WERI-Rb-1 (cell line): Measurements from ENCODE around the gene SYNDIG1L.

Source experiments
- DNase-seq: peaks from one replicate; pipeline ENCODE4 v3.0.0-alpha.2; 2020
- H3K27ac ChIP-seq: fragments of 250-450 bp; sonication (Bioruptor Pico); 2 replicates; pipeline ENCODE4 v1.5.1; 2020; ENCODE audit warnings: mild to moderate bottlenecking, moderate library complexity
- H3K27me3 ChIP-seq: fragments of 250-450 bp; sonication (Bioruptor Pico); 2 replicates; pipeline ENCODE4 v1.5.1; 2021; ENCODE audit warnings: mild to moderate bottlenecking, low read depth, moderate library complexity; ENCODE audit not compliant: insufficient read depth, severe bottlenecking
- H3K36me3 ChIP-seq: fragments of 250-450 bp; sonication (Bioruptor Pico); 2 replicates; pipeline ENCODE4 v1.5.1; 2020; ENCODE audit warnings: mild to moderate bottlenecking, moderate library complexity
- H3K4me3 ChIP-seq: 2 replicates; pipeline ENCODE4 v1.5.1; 2011; ENCODE audit warnings: low read depth, mild to moderate bottlenecking, control low read depth, low read length
- H3K9me3 ChIP-seq: fragments of 250-450 bp; sonication (Bioruptor Pico); 2 replicates; pipeline ENCODE4 v1.5.1; 2021; ENCODE audit warnings: mild to moderate bottlenecking, moderate library complexity; ENCODE audit not compliant: severe bottlenecking
- TF ChIP-seq, protein P1 (sequence below): IDR thresholded peaks from 2 replicates; pipeline ENCODE4 v1.5.1; 2011; ENCODE audit warnings: low read depth, mild to moderate bottlenecking, control low read depth, inconsistent platforms, low read length

SYNDIG1L gene

DNA sequence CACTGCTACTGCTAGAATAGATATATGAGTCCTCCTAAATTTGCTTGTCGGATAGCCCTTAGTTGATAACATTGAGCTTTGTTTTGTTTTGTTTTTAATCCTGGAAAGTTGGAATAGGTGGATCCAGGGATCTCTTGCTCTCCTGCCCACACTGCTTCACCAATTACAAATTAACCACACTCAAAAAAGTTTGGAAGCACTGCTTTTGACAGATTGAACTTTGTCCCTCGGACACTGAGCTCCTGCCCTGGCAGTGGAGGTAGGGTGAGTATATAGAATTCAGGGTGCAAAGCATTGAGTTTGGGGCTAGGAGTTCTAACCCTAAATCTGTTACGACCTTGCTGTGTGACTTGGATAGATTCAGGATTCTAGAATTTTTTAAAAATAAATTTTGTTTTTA lies 15.1 kb upstream of the SYNDIG1L start:
- TF ChIP-seq, protein P1, sequence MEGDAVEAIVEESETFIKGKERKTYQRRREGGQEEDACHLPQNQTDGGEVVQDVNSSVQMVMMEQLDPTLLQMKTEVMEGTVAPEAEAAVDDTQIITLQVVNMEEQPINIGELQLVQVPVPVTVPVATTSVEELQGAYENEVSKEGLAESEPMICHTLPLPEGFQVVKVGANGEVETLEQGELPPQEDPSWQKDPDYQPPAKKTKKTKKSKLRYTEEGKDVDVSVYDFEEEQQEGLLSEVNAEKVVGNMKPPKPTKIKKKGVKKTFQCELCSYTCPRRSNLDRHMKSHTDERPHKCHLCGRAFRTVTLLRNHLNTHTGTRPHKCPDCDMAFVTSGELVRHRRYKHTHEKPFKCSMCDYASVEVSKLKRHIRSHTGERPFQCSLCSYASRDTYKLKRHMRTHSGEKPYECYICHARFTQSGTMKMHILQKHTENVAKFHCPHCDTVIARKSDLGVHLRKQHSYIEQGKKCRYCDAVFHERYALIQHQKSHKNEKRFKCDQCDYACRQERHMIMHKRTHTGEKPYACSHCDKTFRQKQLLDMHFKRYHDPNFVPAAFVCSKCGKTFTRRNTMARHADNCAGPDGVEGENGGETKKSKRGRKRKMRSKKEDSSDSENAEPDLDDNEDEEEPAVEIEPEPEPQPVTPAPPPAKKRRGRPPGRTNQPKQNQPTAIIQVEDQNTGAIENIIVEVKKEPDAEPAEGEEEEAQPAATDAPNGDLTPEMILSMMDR: no peak
- Histone ChIP-seq H3K27me3 (no peaks in the 10 kb centered on the region), H3K27ac (no peak overlapping the region), H3K9me3 (no peaks in the 10 kb centered on the region), H3K36me3 (no peaks in the 10 kb centered on the region), H3K4me3 (no peak overlapping the region)
- no peak for DNase-seq

DNA sequence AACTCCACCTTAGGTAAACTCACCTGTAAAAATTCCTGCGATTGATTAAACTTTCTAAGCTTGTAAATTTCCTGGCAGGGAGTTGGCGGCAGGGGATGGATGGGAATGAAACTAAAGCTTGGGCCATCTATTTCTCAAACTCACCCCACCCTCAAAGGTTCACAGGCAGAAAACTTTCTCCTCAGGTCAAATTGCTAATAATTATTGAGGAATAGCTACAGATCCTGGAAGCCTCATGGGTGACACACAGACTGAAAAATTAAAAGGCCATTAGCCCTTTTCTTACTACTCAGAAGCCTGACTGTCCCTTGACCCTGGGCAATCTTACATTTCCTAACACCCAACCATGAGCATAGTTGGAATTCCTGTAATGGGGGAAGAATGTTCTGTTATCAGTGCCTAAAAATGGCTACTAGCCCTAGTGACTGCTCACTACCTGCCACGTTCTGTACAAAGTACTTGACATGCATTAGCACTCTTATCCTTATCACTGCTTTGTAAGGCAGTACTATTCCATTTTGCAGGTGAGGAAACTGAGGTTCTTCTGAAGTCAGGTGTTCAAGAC lies 12.4 kb upstream of the SYNDIG1L start:
- Histone ChIP-seq H3K27ac (no peak overlapping the region), H3K27me3 (no peaks in the 10 kb centered on the region), H3K4me3 (no peak overlapping the region), H3K36me3 (no peaks in the 10 kb centered on the region), H3K9me3 (no peaks in the 10 kb centered on the region)
- TF ChIP-seq, protein P1: no peak
- no peak for DNase-seq

DNA sequence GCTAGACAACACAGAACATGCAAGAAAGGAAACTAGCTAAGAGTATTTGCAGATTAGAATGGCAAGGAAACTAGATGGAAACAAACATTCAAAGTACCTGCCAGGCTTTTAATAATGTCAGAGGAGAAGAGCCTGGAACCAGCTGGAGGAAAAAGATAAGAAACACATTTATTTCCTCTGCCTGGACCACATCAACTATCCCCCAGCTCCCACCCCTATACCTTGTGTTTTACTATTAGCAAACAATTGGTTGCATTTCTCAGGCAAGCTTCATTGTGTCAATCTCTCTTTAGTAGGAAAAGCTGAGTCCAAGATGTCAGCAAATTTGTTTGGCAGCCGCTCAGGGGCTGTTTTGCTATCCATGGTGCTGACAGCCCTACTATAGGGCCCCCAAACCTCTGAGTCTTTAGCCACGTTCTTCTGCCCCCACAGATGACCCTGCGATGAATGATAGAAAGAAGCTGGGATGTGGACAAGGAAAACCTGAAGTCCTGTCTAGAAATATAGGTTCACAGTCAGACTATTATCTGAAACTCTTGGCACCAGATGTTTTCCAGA lies 11.6 kb upstream of the SYNDIG1L start:
- TF ChIP-seq, protein P1: no peak

DNA sequence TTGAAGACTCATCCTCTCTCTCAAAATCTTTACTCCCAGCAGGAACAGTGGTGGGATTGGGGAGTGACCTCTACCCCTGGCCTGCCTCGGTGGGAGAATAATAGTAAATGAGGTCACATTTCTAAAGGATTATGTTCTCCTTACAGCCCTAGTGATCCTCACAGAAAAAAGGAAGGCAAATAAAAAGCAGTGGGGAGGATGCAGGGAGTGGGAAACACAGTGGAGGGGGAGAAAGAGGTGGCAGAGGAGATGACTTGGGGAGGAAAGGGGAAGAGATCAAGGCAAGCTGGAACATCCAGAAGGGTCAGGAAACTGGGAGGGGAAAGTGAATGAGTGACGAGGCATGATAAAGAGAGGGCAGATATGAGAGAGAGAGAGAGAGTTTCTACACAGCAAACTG lies 8.3 kb upstream of the SYNDIG1L start:
- H3K9me3 ChIP-seq: no peaks in the 10 kb centered on the region
- no peaks in the 10 kb centered on the region for H3K36me3 ChIP-seq
- H3K4me3 ChIP-seq: no peak overlapping the region
- TF ChIP-seq, protein P1: no peak
- H3K27ac ChIP-seq: no peak overlapping the region
- DNase-seq: no peak
- no peaks in the 10 kb centered on the region for H3K27me3 ChIP-seq

More for the DNA sequence above, 11.6 kb upstream of the SYNDIG1L start:
- Histone ChIP-seq H3K27ac (no peak overlapping the region), H3K4me3 (no peak overlapping the region), H3K36me3 (no peaks in the 10 kb centered on the region), H3K27me3 (no peaks in the 10 kb centered on the region), H3K9me3 (no peaks in the 10 kb centered on the region)
- DNase-seq: no peak

- H3K4me3 ChIP-seq: no peak overlapping the region
- H3K27ac ChIP-seq: 0 out of 2 replicates have a peak overlapping the region, but pooled peaks have one; percentile 25
- no peaks in the 10 kb centered on the region for H3K9me3 ChIP-seq
- TF ChIP-seq, protein P1: no peak
- no peak for DNase-seq
- H3K36me3 ChIP-seq: no peaks in the 10 kb centered on the region
- H3K27me3 ChIP-seq: no peaks in the 10 kb centered on the region
These were observed 4.0 kb upstream of the SYNDIG1L start for GRCh38 chr14:74429991-74430390.

- peak; percentile 76 for DNase-seq
- Histone ChIP-seq H3K4me3 (no peak overlapping the region), H3K27me3 (no peaks in the 10 kb centered on the region), H3K27ac (no peak overlapping the region), H3K36me3 (no peaks in the 10 kb centered on the region), H3K9me3 (no peaks in the 10 kb centered on the region)
- TF ChIP-seq, protein P1: no peak
These were observed 3.2 kb upstream of the SYNDIG1L start for GRCh38 chr14:74429221-74429691.
